GM19099 (cell line): ENCODE data around the gene CLMN.

ENCODE experiments used
- POLR2A ChIP-seq: IDR thresholded peaks from 3 replicates; pipeline ENCODE4 v1.6.1; 2011; ENCODE audit warnings: low read depth; ENCODE audit not compliant: insufficient read length; ENCODE audit errors: extremely low read depth

Gene CLMN

GRCh38 chr14:95319312-95320077 lies at the start of gene CLMN:
CLMN (minus strand) TSS chr14:95319908; CDS start chr14:95319792, 116 bp downstream.
- no peak for TF ChIP-seq POLR2A

GRCh38 chr14:95365401-95365800 lies 45.7 kb upstream of the CLMN start:
- TF ChIP-seq POLR2A, result no peak

- no peak for TF ChIP-seq POLR2A
Observed at GRCh38 chr14:95364481-95365209, 44.9 kb upstream of the CLMN start.

- TF ChIP-seq POLR2A, result no peak
Observed at GRCh38 chr14:95363468-95363954, 43.8 kb upstream of the CLMN start.

- no peak for TF ChIP-seq POLR2A
Observed at GRCh38 chr14:95362138-95362494, 42.4 kb upstream of the CLMN start.

- no peak for TF ChIP-seq POLR2A
Observed at GRCh38 chr14:95361373-95362137, 41.8 kb upstream of the CLMN start.

GRCh38 chr14:95360828-95361227 lies 41.1 kb upstream of the CLMN start:
- TF ChIP-seq POLR2A, result no peak

GRCh38 chr14:95359994-95360826 lies 40.5 kb upstream of the CLMN start:
- no peak for TF ChIP-seq POLR2A

GRCh38 chr14:95356245-95356869 lies 36.6 kb upstream of the CLMN start:
- no peak for TF ChIP-seq POLR2A

- TF ChIP-seq POLR2A, result no peak
Observed at GRCh38 chr14:95355422-95355821, 35.7 kb upstream of the CLMN start.

GRCh38 chr14:95354834-95355233 lies 35.1 kb upstream of the CLMN start:
- no peak for TF ChIP-seq POLR2A

GRCh38 chr14:95353664-95354063 lies 34.0 kb upstream of the CLMN start:
- TF ChIP-seq POLR2A, result no peak

GRCh38 chr14:95353007-95353406 lies 33.3 kb upstream of the CLMN start:
- TF ChIP-seq POLR2A, result no peak

GRCh38 chr14:95352481-95352880 lies 32.8 kb upstream of the CLMN start:
- no peak for TF ChIP-seq POLR2A
